H9 (cell line): ENCODE measurements around the gene AMDHD1. TPM values are rescaled to one million over a fixed set of nuclear protein-coding genes. Genes with fewer than 3 reads are reported as not detected.

Source experiments
- DNase-seq: peaks from one replicate; pipeline ENCODE4 v3.0.0-alpha.2; 2017
- H2AFZ ChIP-seq: one replicate; pipeline ENCODE4 v1.6.1; 2013; ENCODE audit warnings: mild to moderate bottlenecking, low read length, control low read depth, moderate library complexity
- H2AK5ac ChIP-seq: 2 replicates; pipeline ENCODE4 v1.6.1; 2013; ENCODE audit warnings: low read length, control low read depth, mixed read lengths; ENCODE audit not compliant: insufficient read length
- H2BK120ac ChIP-seq: one replicate; pipeline ENCODE4 v1.6.1; 2013; ENCODE audit warnings: low read depth, mild to moderate bottlenecking, low read length, control low read depth, inconsistent platforms; ENCODE audit not compliant: poor library complexity, severe bottlenecking
- H2BK12ac ChIP-seq: 2 replicates; pipeline ENCODE4 v1.6.1; 2013; ENCODE audit warnings: low read length, control low read depth, mixed read lengths, low read depth; ENCODE audit not compliant: insufficient read length
- H2BK15ac ChIP-seq: 2 replicates; pipeline ENCODE4 v1.6.1; 2013; ENCODE audit warnings: low read depth, low read length, control low read depth
- H2BK20ac ChIP-seq: one replicate; pipeline ENCODE4 v1.6.1; 2013; ENCODE audit warnings: low read depth, mild to moderate bottlenecking, low read length, control low read depth, inconsistent platforms; ENCODE audit not compliant: poor library complexity, severe bottlenecking
- H2BK5ac ChIP-seq: 2 replicates; pipeline ENCODE4 v1.6.1; 2013; ENCODE audit warnings: low read length, control low read depth, mixed read lengths; ENCODE audit not compliant: insufficient read length
- H3K14ac ChIP-seq: 2 replicates; pipeline ENCODE4 v1.6.1; 2013; ENCODE audit warnings: low read length, control low read depth; ENCODE audit not compliant: insufficient read depth
- H3K18ac ChIP-seq: 2 replicates; pipeline ENCODE4 v1.6.1; 2013; ENCODE audit warnings: low read depth, mild to moderate bottlenecking, mixed read lengths, low read length, control low read depth; ENCODE audit not compliant: insufficient read length
- H3K23ac ChIP-seq: 2 replicates; pipeline ENCODE4 v1.6.1; 2013; ENCODE audit warnings: low read length, control low read depth, mixed read lengths, low read depth; ENCODE audit not compliant: insufficient read length
- H3K23me2 ChIP-seq: 2 replicates; pipeline ENCODE4 v1.6.1; 2013; ENCODE audit warnings: low read depth, mild to moderate bottlenecking, mixed read lengths, low read length, control low read depth; ENCODE audit not compliant: insufficient read length, poor library complexity, severe bottlenecking
- H3K27ac ChIP-seq: 2 replicates; pipeline ENCODE4 v1.5.1; 2013; ENCODE audit warnings: low read length, control low read depth, mixed read lengths, low read depth; ENCODE audit not compliant: insufficient read length
- H3K27me3 ChIP-seq: 2 replicates; pipeline ENCODE4 v1.6.1; 2013; ENCODE audit warnings: low read length, control low read depth, inconsistent platforms; ENCODE audit not compliant: insufficient read depth
- H3K4ac ChIP-seq: 2 replicates; pipeline ENCODE4 v1.6.1; 2013; ENCODE audit warnings: low read depth, mild to moderate bottlenecking, control low read depth, inconsistent platforms, low read length, moderate library complexity
- H3K4me1 ChIP-seq: 2 replicates; pipeline ENCODE4 v1.6.1; 2013; ENCODE audit warnings: low read length, control low read depth, inconsistent platforms; ENCODE audit not compliant: insufficient read depth
- H3K4me2 ChIP-seq: 2 replicates; pipeline ENCODE4 v1.6.1; 2013; ENCODE audit warnings: low read length, control low read depth, mixed read lengths; ENCODE audit not compliant: insufficient read length, insufficient read depth
- H3K56ac ChIP-seq: 2 replicates; pipeline ENCODE4 v1.6.1; 2013; ENCODE audit warnings: low read depth, mild to moderate bottlenecking, mixed read lengths, low read length, control low read depth; ENCODE audit not compliant: insufficient read length
- H3K79me1 ChIP-seq: 2 replicates; pipeline ENCODE4 v1.6.1; 2013; ENCODE audit warnings: low read depth, mild to moderate bottlenecking, moderate library complexity, low read length, control low read depth, inconsistent platforms; ENCODE audit not compliant: insufficient read depth, poor library complexity, severe bottlenecking
- H3K79me2 ChIP-seq: 2 replicates; pipeline ENCODE4 v1.6.1; 2013; ENCODE audit warnings: low read length, control low read depth, inconsistent platforms; ENCODE audit not compliant: insufficient read depth
- H3K9ac ChIP-seq: 2 replicates; pipeline ENCODE4 v1.6.1; 2013; ENCODE audit warnings: low read length, control low read depth, mixed read lengths; ENCODE audit not compliant: insufficient read length; ENCODE audit errors: extremely low read depth
- H3K9me3 ChIP-seq: one replicate; pipeline ENCODE4 v1.6.1; 2013; ENCODE audit warnings: low read depth, low read length, inconsistent platforms; ENCODE audit not compliant: control insufficient read depth
- H3T11ph ChIP-seq: one replicate; pipeline ENCODE4 v1.6.1; 2013; ENCODE audit warnings: mild to moderate bottlenecking, low read length, control low read depth, inconsistent platforms
- H4K20me1 ChIP-seq: one replicate; pipeline ENCODE4 v1.6.1; 2013; ENCODE audit not compliant: control insufficient read depth, insufficient read length, insufficient read depth
- H4K5ac ChIP-seq: 2 replicates; pipeline ENCODE4 v1.6.1; 2013; ENCODE audit warnings: low read depth, mild to moderate bottlenecking, mixed read lengths, low read length, control low read depth; ENCODE audit not compliant: insufficient read length
- H4K8ac ChIP-seq: replicated peaks from 2 replicates; pipeline ENCODE4 v1.6.1; 2013; ENCODE audit warnings: low read length, control low read depth, mixed read lengths, low read depth; ENCODE audit not compliant: insufficient read length
- H4K91ac ChIP-seq: 2 replicates; pipeline ENCODE4 v1.6.1; 2013; ENCODE audit warnings: low read depth, mild to moderate bottlenecking, moderate library complexity, mixed read lengths, low read length, control low read depth; ENCODE audit not compliant: insufficient read length
- H3K27ac Mint-ChIP-seq, 3 experiments: 2 replicates in 2 of 3; 3 replicates in 1 of 3; pipeline ENCODE4 v1.8.0; 2020 to 2021; ENCODE audit warnings: mixed read lengths in 3 of 3, mild to moderate bottlenecking in 1 of 3, moderate library complexity in 1 of 3
- H3K27me3 Mint-ChIP-seq: 2 replicates; pipeline ENCODE4 v1.8.0; 2021; ENCODE audit warnings: low read depth, mild to moderate bottlenecking, moderate library complexity, mixed read lengths
- H3K36me3 Mint-ChIP-seq, 3 experiments: 2 replicates in 2 of 3; 3 replicates in 1 of 3; pipeline ENCODE4 v1.8.0; 2020 to 2021; ENCODE audit warnings: low read depth in 3 of 3, mixed read lengths in 3 of 3; ENCODE audit not compliant: insufficient read depth in 1 of 3
- H3K4me1 Mint-ChIP-seq, 2 experiments: 2 replicates each; pipeline ENCODE4 v1.8.0; 2020; ENCODE audit warnings: mixed read lengths in 2 of 2
- H3K4me3 Mint-ChIP-seq, 2 experiments: 2 replicates in 1 of 2; 3 replicates in 1 of 2; pipeline ENCODE4 v1.8.0; 2020 to 2021; ENCODE audit warnings: mild to moderate bottlenecking in 2 of 2, mixed read lengths in 2 of 2, moderate library complexity in 1 of 2
- H3K9me3 Mint-ChIP-seq, 2 experiments: 2 replicates in 1 of 2; 3 replicates in 1 of 2; pipeline ENCODE4 v1.8.0; 2020; ENCODE audit warnings: mild to moderate bottlenecking in 2 of 2, mixed read lengths in 2 of 2, moderate library complexity in 1 of 2
- WGBS: extraction: QIAGEN DNeasy Blood & Tissue Kit; methylation state at CpG from one replicate; pipeline ENCODE4 v1.1.7; 2013; ENCODE audit warnings: missing lambda C conversion rate, low lambda C conversion rate, mixed read lengths; ENCODE audit not compliant: insufficient read length; ENCODE audit errors: extremely low coverage; 5-methylcytosine and 5-hydroxymethylcytosine counted together
- total RNA-seq: library from RNA; stranded (reverse); gene quantifications from 2 replicates; pipeline ENCODE4 v1.2.1, GENCODE V29; 2021
- TF ChIP-seq, protein P1 (sequence below): fragments of 200-600 bp; sonication (generic); conservative IDR thresholded peaks from 3 replicates; pipeline ENCODE4 v1.8.0; 2021; ENCODE audit warnings: antibody characterized with exemption, mild to moderate bottlenecking

AMDHD1 gene
- total RNA-seq, 1 experiment from 2014 or later = 0.42 TPM

GRCh38 chr12:96014943-96015599 is 71.9 kb downstream of the AMDHD1 start:
- H3K4me1 ChIP-seq = no peaks in the 10 kb centered on the region
- peaks cover 27 to 78% (median 72%) of the 10 kb centered on the region in 3 experiments; a peak in 6 of 7 replicates for H3K36me3 Mint-ChIP-seq
- H3K4me2 ChIP-seq = no peak overlapping the region
- H3K27me3 ChIP-seq = no peaks in the 10 kb centered on the region
- H3K27ac ChIP-seq = no peak overlapping the region
- H3K4me1 Mint-ChIP-seq = no peaks in the 10 kb centered on the region
- H2BK20ac ChIP-seq = no peak overlapping the region
- H3K23me2 ChIP-seq = no peaks in the 10 kb centered on the region
- DNase-seq = no peak
- no peak overlapping the region for H3K56ac ChIP-seq
- no peak overlapping the region for H2BK15ac ChIP-seq
- no peak overlapping the region for H4K5ac ChIP-seq
- no peak overlapping the region for H2AK5ac ChIP-seq
- H3K9me3 ChIP-seq = no peaks in the 10 kb centered on the region
- no peak overlapping the region for H3K4me3 Mint-ChIP-seq
- no peaks in the 10 kb centered on the region for H4K20me1 ChIP-seq
- no peak overlapping the region for H3K4ac ChIP-seq
- TF ChIP-seq, protein P1, sequence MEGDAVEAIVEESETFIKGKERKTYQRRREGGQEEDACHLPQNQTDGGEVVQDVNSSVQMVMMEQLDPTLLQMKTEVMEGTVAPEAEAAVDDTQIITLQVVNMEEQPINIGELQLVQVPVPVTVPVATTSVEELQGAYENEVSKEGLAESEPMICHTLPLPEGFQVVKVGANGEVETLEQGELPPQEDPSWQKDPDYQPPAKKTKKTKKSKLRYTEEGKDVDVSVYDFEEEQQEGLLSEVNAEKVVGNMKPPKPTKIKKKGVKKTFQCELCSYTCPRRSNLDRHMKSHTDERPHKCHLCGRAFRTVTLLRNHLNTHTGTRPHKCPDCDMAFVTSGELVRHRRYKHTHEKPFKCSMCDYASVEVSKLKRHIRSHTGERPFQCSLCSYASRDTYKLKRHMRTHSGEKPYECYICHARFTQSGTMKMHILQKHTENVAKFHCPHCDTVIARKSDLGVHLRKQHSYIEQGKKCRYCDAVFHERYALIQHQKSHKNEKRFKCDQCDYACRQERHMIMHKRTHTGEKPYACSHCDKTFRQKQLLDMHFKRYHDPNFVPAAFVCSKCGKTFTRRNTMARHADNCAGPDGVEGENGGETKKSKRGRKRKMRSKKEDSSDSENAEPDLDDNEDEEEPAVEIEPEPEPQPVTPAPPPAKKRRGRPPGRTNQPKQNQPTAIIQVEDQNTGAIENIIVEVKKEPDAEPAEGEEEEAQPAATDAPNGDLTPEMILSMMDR = no peak
- H3K27ac Mint-ChIP-seq = no peak overlapping the region
- no peak overlapping the region for H3K23ac ChIP-seq
- H3K18ac ChIP-seq = no peak overlapping the region
- no peak overlapping the region for H2BK5ac ChIP-seq
- no peaks in the 10 kb centered on the region for H3K79me1 ChIP-seq
- no peak overlapping the region for H3K14ac ChIP-seq
- no peak overlapping the region for H2BK120ac ChIP-seq
- no peak overlapping the region for H2BK12ac ChIP-seq
- H4K91ac ChIP-seq = no peak overlapping the region
- H2AFZ ChIP-seq = no peak overlapping the region
- no peak overlapping the region for H3T11ph ChIP-seq
- H3K9ac ChIP-seq = no peak overlapping the region
- no peaks in the 10 kb centered on the region for H3K9me3 Mint-ChIP-seq
- no peaks in the 10 kb centered on the region for H3K79me2 ChIP-seq
- H3K27me3 Mint-ChIP-seq = no peaks in the 10 kb centered on the region
- no CpG with 5 or more reads among the region's 3 CpGs for WGBS
- H4K8ac ChIP-seq = no peak overlapping the region
